GM12801 (cell line): ENCODE results near the gene CHD5.

ENCODE experiments used
- CTCF ChIP-seq: IDR thresholded peaks from one replicate; pipeline ENCODE4 v1.5.1; 2011; ENCODE audit warnings: control low read depth; ENCODE audit not compliant: insufficient read length; ENCODE audit errors: extremely low read depth

CHD5 gene

GRCh38 chr1:6218375-6219164 is 38.4 kb upstream of the CHD5 start:
- no peak for TF ChIP-seq CTCF

- TF ChIP-seq CTCF: no peak
Observed at GRCh38 chr1:6212193-6212959, 32.3 kb upstream of the CHD5 start.

GRCh38 chr1:6211731-6212130 is 31.6 kb upstream of the CHD5 start:
- TF ChIP-seq CTCF: no peak

- no peak for TF ChIP-seq CTCF
Observed at GRCh38 chr1:6210591-6211355, 30.7 kb upstream of the CHD5 start.

- TF ChIP-seq CTCF: no peak
Observed at GRCh38 chr1:6209661-6210580, 29.8 kb upstream of the CHD5 start.

GRCh38 chr1:6208723-6209660 is 28.9 kb upstream of the CHD5 start:
- no peak for TF ChIP-seq CTCF
